Osteocyte (in vitro differentiated cells): ENCODE measurements around the gene AP1S1. TPM values are rescaled to one million over a fixed set of nuclear protein-coding genes. Genes with fewer than 3 reads are reported as not detected.
A peak's percentile ranks its signal among the peaks of the same experiment; 100 is the strongest.

Experiments used
- DNase-seq: peaks from one replicate; pipeline ENCODE4 v3.0.0; 2021; ENCODE audit warnings: mixed read lengths; ENCODE audit not compliant: unreplicated experiment; ENCODE audit errors: extremely low spot score
- H3K27ac Mint-ChIP-seq: one replicate; pipeline ENCODE4 v1.8.0; 2021; ENCODE audit warnings: mild to moderate bottlenecking, mixed read lengths; ENCODE audit not compliant: unreplicated experiment
- H3K27me3 Mint-ChIP-seq: one replicate; pipeline ENCODE4 v1.8.0; 2021; ENCODE audit warnings: mixed read lengths; ENCODE audit not compliant: unreplicated experiment
- H3K36me3 Mint-ChIP-seq: one replicate; pipeline ENCODE4 v1.8.0; 2021; ENCODE audit warnings: mixed read lengths; ENCODE audit not compliant: unreplicated experiment
- H3K4me1 Mint-ChIP-seq: one replicate; pipeline ENCODE4 v1.8.0; 2021; ENCODE audit warnings: mixed read lengths; ENCODE audit not compliant: unreplicated experiment
- H3K4me3 Mint-ChIP-seq: one replicate; pipeline ENCODE4 v1.8.0; 2021; ENCODE audit warnings: mild to moderate bottlenecking, moderate library complexity, mixed read lengths; ENCODE audit not compliant: unreplicated experiment
- H3K9me3 Mint-ChIP-seq: one replicate; pipeline ENCODE4 v1.8.0; 2021; ENCODE audit warnings: mixed read lengths; ENCODE audit not compliant: unreplicated experiment
- CTCF ChIP-seq: fragments of 200-600 bp; sonication (generic); IDR thresholded peaks from 2 replicates; pipeline ENCODE4 v1.5.0; 2021; ENCODE audit warnings: antibody characterized with exemption, mild to moderate bottlenecking, moderate library complexity
- total RNA-seq: library from RNA; stranded (reverse); gene quantifications from 2 replicates; pipeline ENCODE4 v1.2.1, GENCODE V29; 2021

Gene AP1S1
- total RNA-seq, 1 donor from 2014 or later, result 57.9 TPM

- Mint-ChIP-seq H3K4me1 (peaks cover 68% of the 10 kb centered on the region), H3K36me3 (no peaks in the 10 kb centered on the region), H3K9me3 (no peaks in the 10 kb centered on the region), H3K27me3 (no peaks in the 10 kb centered on the region), H3K4me3 (no peak overlapping the region), H3K27ac (peak overlapping the region; percentile 75)
- DNase-seq, result no peak
- TF ChIP-seq CTCF, result no peak
These were observed 39.8 kb upstream of the AP1S1 start for GRCh38 chr7:101114492-101114891.

GRCh38 chr7:101115215-101115614 lies 39.1 kb upstream of the AP1S1 start:
- H3K27ac Mint-ChIP-seq, result peak overlapping the region; percentile 47
- no peak for DNase-seq

GRCh38 chr7:101116898-101117297 lies 37.4 kb upstream of the AP1S1 start:
- DNase-seq, result no peak
- no peaks in the 10 kb centered on the region for H3K9me3 Mint-ChIP-seq
- TF ChIP-seq CTCF, result no peak
- H3K27me3 Mint-ChIP-seq, result no peaks in the 10 kb centered on the region
- H3K4me3 Mint-ChIP-seq, result no peak overlapping the region
- no peaks in the 10 kb centered on the region for H3K36me3 Mint-ChIP-seq
- H3K27ac Mint-ChIP-seq, result peak overlapping the region; percentile 92
- peaks cover 68% of the 10 kb centered on the region for H3K4me1 Mint-ChIP-seq

More at GRCh38 chr7:101115215-101115614, 39.1 kb upstream of the AP1S1 start:
- no peaks in the 10 kb centered on the region for H3K9me3 Mint-ChIP-seq
- H3K4me3 Mint-ChIP-seq, result no peak overlapping the region
- TF ChIP-seq CTCF, result no peak
- H3K27me3 Mint-ChIP-seq, result no peaks in the 10 kb centered on the region
- H3K4me1 Mint-ChIP-seq, result peaks cover 71% of the 10 kb centered on the region
- no peaks in the 10 kb centered on the region for H3K36me3 Mint-ChIP-seq

- TF ChIP-seq CTCF, result no peak
- H3K9me3 Mint-ChIP-seq, result no peaks in the 10 kb centered on the region
- peak overlapping the region; percentile 92 for H3K27ac Mint-ChIP-seq
- H3K36me3 Mint-ChIP-seq, result no peaks in the 10 kb centered on the region
- DNase-seq, result no peak
- peaks cover 73% of the 10 kb centered on the region for H3K4me1 Mint-ChIP-seq
- no peak overlapping the region for H3K4me3 Mint-ChIP-seq
- H3K27me3 Mint-ChIP-seq, result no peaks in the 10 kb centered on the region
These were observed 35.4 kb upstream of the AP1S1 start for GRCh38 chr7:101118856-101119255.

- Mint-ChIP-seq H3K27ac (peak overlapping the region; percentile 92), H3K4me1 (peaks cover 72% of the 10 kb centered on the region)
These were observed 34.4 kb upstream of the AP1S1 start for GRCh38 chr7:101119876-101120275.

More at GRCh38 chr7:101119876-101120275, 34.4 kb upstream of the AP1S1 start:
- Mint-ChIP-seq H3K4me3 (no peak overlapping the region), H3K9me3 (no peaks in the 10 kb centered on the region), H3K36me3 (no peaks in the 10 kb centered on the region), H3K27me3 (no peaks in the 10 kb centered on the region)
- no peak for DNase-seq
- TF ChIP-seq CTCF, result no peak
